ENCODE measurements around the gene LRP8. TPM values are rescaled to one million over a fixed set of nuclear protein-coding genes. Genes with fewer than 3 reads are reported as not detected.
A peak's percentile ranks its signal among the peaks of the same experiment; 100 is the strongest.

LRP8 gene
- total RNA-seq, 2 donors from 2014 or later = 5.7 to 7.2 TPM

GRCh38 chr1:53362270-53362669, 34.4 kb upstream of the LRP8 start:
- intact Hi-C loops (cut with DNase I) = no loop called here
- no peak for DNase-seq (ENCODE audit: low spot score)

GRCh38 chr1:53361541-53361961, 33.7 kb upstream of the LRP8 start:
- intact Hi-C loops (cut with DNase I) = no loop called here
- DNase-seq (ENCODE audit: low spot score) = peak; percentile 60

DNA sequence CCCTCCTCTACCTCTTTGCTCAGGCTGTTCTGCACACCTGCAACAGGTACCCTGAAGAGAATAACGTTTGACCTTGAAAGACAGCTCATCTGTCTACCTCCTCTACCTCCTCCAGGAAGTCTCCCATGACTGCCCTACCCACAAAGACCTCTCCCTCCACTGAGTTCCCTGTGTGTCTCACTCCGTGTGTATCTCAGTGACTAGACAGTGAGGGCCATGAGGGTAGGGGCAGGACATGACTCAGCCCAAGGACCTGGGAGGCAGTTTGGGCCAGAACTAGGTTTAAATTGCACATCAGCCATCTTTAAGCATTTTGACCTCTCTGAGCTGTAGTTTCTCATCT, 32.0 kb upstream of the LRP8 start:
- no peak for DNase-seq (ENCODE audit: low spot score)

GRCh38 chr1:53359225-53359933, 31.5 kb upstream of the LRP8 start:
- intact Hi-C loops (cut with DNase I) = no loop called here
- DNase-seq (ENCODE audit: low spot score) = peak; percentile 26

More for the DNA sequence above, 32.0 kb upstream of the LRP8 start:
- intact Hi-C loops (cut with DNase I) = no loop called here

DNA sequence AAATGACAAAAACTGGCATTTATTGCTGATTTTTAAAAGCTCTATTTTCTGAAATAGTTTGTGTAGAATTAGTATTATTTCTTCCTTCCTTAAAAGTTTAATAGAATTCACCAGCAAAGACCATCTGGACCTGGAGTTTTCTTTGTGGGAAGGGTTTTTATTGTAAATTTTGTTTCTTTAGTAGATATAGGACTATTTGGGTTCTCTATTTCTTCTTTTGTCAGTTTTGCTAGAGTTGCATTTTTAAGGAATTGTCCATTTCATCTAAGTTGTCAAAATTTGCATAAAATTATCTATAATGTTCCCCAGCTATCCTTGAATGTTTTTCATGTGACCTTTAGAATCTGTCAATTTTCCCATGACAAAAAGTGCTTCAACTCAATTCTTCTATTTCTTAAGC, 28.8 kb upstream of the LRP8 start:
- no peak for DNase-seq (ENCODE audit: low spot score)
- intact Hi-C loops (cut with DNase I) = no loop called here

GRCh38 chr1:53354119-53354518, 26.2 kb upstream of the LRP8 start:
- no peak for DNase-seq (ENCODE audit: low spot score)
- intact Hi-C loops (cut with DNase I) = no loop called here

- intact Hi-C loops (cut with DNase I) = no loop called here
These were observed 24.7 kb upstream of the LRP8 start for GRCh38 chr1:53352561-53352960.

GRCh38 chr1:53350853-53351767, 23.2 kb upstream of the LRP8 start:
- peak; percentile 31 for DNase-seq (ENCODE audit: low spot score)
- intact Hi-C loops (cut with DNase I) = no loop called here

More at GRCh38 chr1:53352561-53352960, 24.7 kb upstream of the LRP8 start:
- no peak for DNase-seq (ENCODE audit: low spot score)

GRCh38 chr1:53349968-53350852, 22.3 kb upstream of the LRP8 start:
- intact Hi-C loops (cut with DNase I) = loop anchor here in 1 of 2 donors (1.0 kb wide), 1 partner anchor 33 kb away; no protein-coding TSS in a partner anchor
- peak; percentile 55 for DNase-seq (ENCODE audit: low spot score)

DNA sequence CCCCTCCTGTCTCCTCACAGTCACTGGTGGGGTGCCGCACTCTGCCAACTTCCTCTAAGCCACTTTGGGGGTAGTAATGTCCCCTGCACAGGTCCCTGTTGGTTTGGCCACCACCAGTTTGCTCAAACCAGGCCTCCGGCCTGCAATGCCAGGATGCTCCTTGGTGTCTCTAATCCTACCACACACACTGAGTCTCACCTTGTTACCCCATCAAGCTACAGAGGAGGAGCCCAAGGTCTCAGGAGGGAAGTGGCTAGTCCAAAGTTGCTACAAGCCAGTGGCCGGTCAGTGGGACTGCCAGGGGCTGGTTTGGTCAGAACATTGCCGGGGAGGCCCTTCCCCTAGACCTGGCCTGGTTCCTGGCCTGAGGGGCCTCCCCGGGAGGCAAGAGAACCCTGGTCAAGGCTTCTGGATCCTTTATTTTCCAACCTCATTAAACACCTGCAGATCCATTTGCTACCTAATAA, 21.5 kb upstream of the LRP8 start:
- peak; percentile 71 for DNase-seq (ENCODE audit: low spot score)
- intact Hi-C loops (cut with DNase I) = loop anchor here in 1 of 2 donors (1.0 kb wide), 1 partner anchor 32 kb away; no protein-coding TSS in a partner anchor

DNA sequence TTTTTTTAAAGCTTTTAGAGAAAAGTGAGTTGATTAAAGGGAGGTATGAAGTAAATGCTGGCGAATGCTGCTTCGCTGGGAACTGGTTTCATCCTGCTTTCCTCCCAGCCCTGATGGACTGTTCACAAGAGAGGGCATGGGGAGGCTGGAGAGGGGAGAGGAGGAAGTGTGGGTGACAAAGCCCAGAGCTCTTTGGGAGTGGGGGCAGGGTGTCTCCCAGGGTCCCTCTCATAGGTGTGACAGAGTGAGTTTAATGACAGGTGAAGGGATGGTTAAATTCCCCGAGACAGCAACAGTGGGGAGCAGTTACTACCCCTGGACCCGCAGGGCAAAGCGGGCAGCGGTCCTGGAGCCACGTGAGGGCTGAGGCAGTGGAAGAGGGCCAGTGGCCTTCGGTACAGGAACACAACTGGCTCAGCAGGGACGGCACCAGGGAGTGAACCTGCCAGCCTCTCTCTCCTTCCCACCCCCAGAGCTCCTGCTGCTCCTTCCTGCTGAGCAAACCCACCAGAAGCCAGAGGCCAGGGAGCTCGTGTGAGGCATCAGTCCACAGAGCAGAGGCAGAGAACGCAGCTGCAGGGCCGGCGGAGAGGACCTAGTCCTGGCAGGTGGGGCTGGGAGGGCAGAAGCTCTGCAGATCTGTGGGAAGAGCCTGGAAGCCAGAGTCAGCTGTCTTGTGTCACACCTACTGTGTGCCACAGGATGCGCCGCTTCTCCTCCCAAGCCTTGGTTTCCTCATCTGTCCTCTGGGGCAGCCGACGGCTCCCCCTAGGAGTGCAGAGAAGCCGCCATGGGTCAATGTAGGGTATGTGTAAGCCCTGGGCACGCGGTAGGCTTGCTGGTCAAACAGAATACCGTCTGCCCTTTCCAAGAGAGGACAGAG, 20.9 kb upstream of the LRP8 start:
- peak; percentile 51 for DNase-seq (ENCODE audit: low spot score)
- intact Hi-C loops (cut with DNase I) = loop anchor here in 1 of 2 donors (1.0 kb wide), 1 partner anchor 31 kb away; no protein-coding TSS in a partner anchor

GRCh38 chr1:53346814-53347176, 18.9 kb upstream of the LRP8 start:
- peak; percentile 37 for DNase-seq (ENCODE audit: low spot score)
- intact Hi-C loops (cut with DNase I) = no loop called here

DNA sequence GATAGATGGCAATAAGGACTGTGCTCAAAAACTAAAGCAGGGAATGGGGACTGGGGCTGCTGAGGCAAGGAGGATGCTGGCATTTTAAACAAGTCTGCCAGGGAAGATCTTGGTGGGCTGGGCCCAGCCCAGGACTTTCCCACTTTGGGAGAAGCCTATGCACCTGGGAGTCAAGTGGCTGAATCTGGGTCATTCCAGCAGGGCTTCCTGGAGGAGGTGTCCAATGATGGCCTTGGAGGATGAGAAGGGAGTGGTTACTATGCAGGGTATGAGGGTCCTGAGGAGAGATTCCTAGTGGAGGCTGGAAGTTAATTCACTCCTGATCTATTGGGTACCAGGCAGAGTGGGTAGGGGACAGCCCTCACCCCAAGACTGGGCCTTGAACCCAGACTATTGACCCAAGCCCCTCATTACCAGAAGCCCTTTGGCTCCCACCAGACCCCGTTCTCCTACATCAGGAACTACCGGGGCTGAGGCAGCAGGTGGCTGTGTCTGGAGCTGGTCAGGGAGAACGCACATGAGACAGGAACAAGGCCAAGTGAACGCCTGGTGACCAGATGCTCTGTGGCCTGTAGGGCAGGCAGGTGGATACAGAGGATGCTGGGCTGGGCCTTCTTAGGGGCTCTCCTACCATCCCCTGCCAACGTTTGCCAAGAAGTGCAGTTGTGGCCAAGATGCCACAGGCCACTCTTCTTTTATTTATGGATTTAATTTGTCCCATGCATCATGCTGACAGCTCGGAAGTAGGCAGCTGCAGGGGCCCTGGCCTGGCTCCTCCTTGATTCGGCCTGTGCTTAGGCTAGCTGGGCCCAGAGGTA, 18.3 kb upstream of the LRP8 start:
- intact Hi-C loops (cut with DNase I) = no loop called here
- peak; percentile 45 for DNase-seq (ENCODE audit: low spot score)

DNA sequence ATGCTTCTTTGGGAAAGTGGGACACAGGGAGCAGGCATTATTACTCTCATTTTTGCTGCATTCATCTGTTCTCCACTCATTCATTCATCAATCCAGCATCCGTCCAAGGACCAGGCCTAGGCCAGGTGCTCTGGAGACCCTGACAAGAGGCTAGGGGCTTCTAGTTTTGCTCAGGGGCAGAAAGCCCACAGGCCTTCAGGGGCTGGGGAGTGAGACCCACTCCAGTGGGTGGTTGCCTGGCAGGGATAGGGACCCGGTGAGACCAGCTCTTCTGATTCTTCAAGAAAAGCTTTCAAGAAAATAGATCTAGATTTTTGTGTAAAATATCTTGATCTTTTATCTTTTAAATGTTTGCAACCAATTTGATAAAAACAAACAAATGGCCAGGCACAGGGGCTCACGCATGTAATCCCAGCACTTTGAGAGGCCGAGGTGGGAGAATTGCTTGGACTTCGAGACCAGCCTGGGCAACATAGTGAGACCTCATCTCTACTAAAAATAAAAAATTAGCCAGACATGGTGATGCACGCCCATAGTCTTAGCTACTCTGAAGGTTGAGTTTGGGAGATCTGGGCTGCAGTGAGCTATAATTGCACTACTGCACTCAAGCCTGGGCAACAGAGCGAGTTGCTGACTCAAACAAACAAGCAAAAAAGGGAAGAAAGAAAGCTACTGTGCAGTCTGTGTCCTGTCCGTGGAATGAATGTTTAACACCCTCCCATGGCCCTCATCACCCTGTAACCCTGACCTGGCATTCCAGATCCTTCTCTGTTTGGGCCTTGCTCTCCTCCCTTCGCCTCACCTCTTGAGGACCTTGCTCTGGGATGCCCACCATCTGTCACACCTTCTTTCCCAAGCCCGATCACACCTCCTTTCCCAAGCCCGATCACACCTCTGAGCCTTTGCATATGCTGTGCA, 17.3 kb upstream of the LRP8 start:
- peak; percentile 55 for DNase-seq (ENCODE audit: low spot score)
- intact Hi-C loops (cut with DNase I) = no loop called here

GRCh38 chr1:53343831-53344668, 16.2 kb upstream of the LRP8 start:
- peak; percentile 70 for DNase-seq (ENCODE audit: low spot score)
- intact Hi-C loops (cut with DNase I) = no loop called here
